ENCODE data around the gene SPSB1.

SPSB1 gene

GRCh38 chr1:9361630-9362260 is 69.1 kb downstream of the SPSB1 start:
- TF ChIP-seq EGR1 (IDR thresholded peaks at IDR 0.05), result no peak
- TF ChIP-seq, protein P1, sequence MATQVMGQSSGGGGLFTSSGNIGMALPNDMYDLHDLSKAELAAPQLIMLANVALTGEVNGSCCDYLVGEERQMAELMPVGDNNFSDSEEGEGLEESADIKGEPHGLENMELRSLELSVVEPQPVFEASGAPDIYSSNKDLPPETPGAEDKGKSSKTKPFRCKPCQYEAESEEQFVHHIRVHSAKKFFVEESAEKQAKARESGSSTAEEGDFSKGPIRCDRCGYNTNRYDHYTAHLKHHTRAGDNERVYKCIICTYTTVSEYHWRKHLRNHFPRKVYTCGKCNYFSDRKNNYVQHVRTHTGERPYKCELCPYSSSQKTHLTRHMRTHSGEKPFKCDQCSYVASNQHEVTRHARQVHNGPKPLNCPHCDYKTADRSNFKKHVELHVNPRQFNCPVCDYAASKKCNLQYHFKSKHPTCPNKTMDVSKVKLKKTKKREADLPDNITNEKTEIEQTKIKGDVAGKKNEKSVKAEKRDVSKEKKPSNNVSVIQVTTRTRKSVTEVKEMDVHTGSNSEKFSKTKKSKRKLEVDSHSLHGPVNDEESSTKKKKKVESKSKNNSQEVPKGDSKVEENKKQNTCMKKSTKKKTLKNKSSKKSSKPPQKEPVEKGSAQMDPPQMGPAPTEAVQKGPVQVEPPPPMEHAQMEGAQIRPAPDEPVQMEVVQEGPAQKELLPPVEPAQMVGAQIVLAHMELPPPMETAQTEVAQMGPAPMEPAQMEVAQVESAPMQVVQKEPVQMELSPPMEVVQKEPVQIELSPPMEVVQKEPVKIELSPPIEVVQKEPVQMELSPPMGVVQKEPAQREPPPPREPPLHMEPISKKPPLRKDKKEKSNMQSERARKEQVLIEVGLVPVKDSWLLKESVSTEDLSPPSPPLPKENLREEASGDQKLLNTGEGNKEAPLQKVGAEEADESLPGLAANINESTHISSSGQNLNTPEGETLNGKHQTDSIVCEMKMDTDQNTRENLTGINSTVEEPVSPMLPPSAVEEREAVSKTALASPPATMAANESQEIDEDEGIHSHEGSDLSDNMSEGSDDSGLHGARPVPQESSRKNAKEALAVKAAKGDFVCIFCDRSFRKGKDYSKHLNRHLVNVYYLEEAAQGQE (IDR thresholded peaks at IDR 0.05; ENCODE audit: low read depth), result no peak
- no peak for TF ChIP-seq TCF12 (IDR thresholded peaks at IDR 0.05; ENCODE audit: low read depth)

GRCh38 chr1:9362488-9362887 is 69.8 kb downstream of the SPSB1 start:
- no peak for TF ChIP-seq RAD21 (IDR thresholded peaks at IDR 0.05; ENCODE audit: low read depth)
- TF ChIP-seq, protein P1 (IDR thresholded peaks at IDR 0.05; ENCODE audit: low read depth), result no peak
- no peak for TF ChIP-seq YY1 (IDR thresholded peaks at IDR 0.05; ENCODE audit: low read depth)
- TF ChIP-seq TAF1 (IDR thresholded peaks at IDR 0.05; ENCODE audit: low read depth), result no peak
- TF ChIP-seq TCF12 (IDR thresholded peaks at IDR 0.05; ENCODE audit: low read depth), result no peak

GRCh38 chr1:9363061-9363471 is 70.4 kb downstream of the SPSB1 start:
- TF ChIP-seq, protein P1 (IDR thresholded peaks at IDR 0.05; ENCODE audit: low read depth), result no peak
- TF ChIP-seq CEBPB (IDR thresholded peaks at IDR 0.05) (no peak), EP300 (IDR thresholded peaks at IDR 0.05; ENCODE audit: borderline replicate concordance) (no peak), FOXM1 (IDR thresholded peaks at IDR 0.05; ENCODE audit: borderline replicate concordance, low read depth) (no peak), USF1 (IDR thresholded peaks at IDR 0.05) (no peak), RAD21 (IDR thresholded peaks at IDR 0.05; ENCODE audit: low read depth) (no peak), ZBTB7A (IDR thresholded peaks at IDR 0.05; ENCODE audit: low read depth) (no peak), YY1 (IDR thresholded peaks at IDR 0.05; ENCODE audit: low read depth) (no peak), NFIC (IDR thresholded peaks at IDR 0.05) (no peak), TEAD4 (IDR thresholded peaks at IDR 0.05) (no peak), EGR1 (IDR thresholded peaks at IDR 0.05) (no peak), TCF12 (IDR thresholded peaks at IDR 0.05; ENCODE audit: low read depth) (no peak)

DNA sequence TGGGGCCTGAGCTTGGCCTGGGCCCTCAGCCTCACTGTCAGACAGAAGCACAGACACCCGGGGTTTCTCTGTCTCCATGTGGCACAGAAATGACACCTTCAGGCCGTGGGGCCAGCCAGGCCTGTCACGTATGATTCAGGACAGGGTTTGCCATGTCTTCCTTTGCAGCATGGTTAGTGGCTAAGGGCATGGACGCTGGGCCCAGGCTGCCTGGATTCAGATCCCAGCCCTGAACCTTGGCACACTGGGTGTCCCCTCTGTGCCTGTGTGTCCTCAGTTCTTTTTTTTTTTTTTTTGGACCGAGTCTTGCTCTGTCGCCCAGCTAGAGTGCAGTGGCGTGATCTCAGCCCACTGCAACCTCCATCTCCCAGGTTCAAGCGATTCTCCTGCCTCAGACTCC is 73.6 kb downstream of the SPSB1 start:
- TF ChIP-seq ZBTB7A (IDR thresholded peaks at IDR 0.05; ENCODE audit: low read depth), result no peak
- TF ChIP-seq USF1 (IDR thresholded peaks at IDR 0.05), result no peak
- TF ChIP-seq, protein P2, sequence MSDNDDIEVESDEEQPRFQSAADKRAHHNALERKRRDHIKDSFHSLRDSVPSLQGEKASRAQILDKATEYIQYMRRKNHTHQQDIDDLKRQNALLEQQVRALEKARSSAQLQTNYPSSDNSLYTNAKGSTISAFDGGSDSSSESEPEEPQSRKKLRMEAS (IDR thresholded peaks at IDR 0.05), result no peak
- no peak for TF ChIP-seq CREB1 (IDR thresholded peaks at IDR 0.05; ENCODE audit: low read depth)
- no peak for TF ChIP-seq TAF1 (IDR thresholded peaks at IDR 0.05; ENCODE audit: low read depth)
- no peak for TF ChIP-seq TEAD4 (IDR thresholded peaks at IDR 0.05)
- TF ChIP-seq CEBPB (IDR thresholded peaks at IDR 0.05), result no peak
- TF ChIP-seq NFIC (IDR thresholded peaks at IDR 0.05), result no peak
- TF ChIP-seq, protein P1 (IDR thresholded peaks at IDR 0.05; ENCODE audit: low read depth), result no peak
- no peak for TF ChIP-seq TCF12 (IDR thresholded peaks at IDR 0.05; ENCODE audit: low read depth)
- TF ChIP-seq RAD21 (IDR thresholded peaks at IDR 0.05; ENCODE audit: low read depth), result no peak
- TF ChIP-seq EGR1 (IDR thresholded peaks at IDR 0.05), result no peak
- no peak for TF ChIP-seq EP300 (IDR thresholded peaks at IDR 0.05; ENCODE audit: borderline replicate concordance)
